Hematopoietic multipotent progenitor cell (in vitro differentiated cells): ENCODE results near the gene TARDBP. TPM values are rescaled to one million over a fixed set of nuclear protein-coding genes. Genes with fewer than 3 reads are reported as not detected.

Experiments
- total RNA-seq: library from RNA; depleted of rRNA; stranded (reverse); fragments of >200 nt; gene quantifications from one replicate; pipeline ENCODE4 v1.2.3, GENCODE V29; 2012

Gene TARDBP
- total RNA-seq, 1 donor, result 60.9 TPM

Other genes starting within 250 kb of the TARDBP start
- gene CASZ1, start 216.0 kb upstream of the TARDBP start, total RNA-seq, result 6.2 TPM
- under 0.01 TPM for gene MASP2, start 34.6 kb downstream of the TARDBP start, total RNA-seq
- gene SRM, start 47.4 kb downstream of the TARDBP start, total RNA-seq, result 39.6 TPM
- gene EXOSC10, start 87.2 kb downstream of the TARDBP start, total RNA-seq, result 50.1 TPM
- gene ANGPTL7, start 176.7 kb downstream of the TARDBP start, total RNA-seq, result not detected
- 40.7 TPM for gene MTOR, start 249.9 kb downstream of the TARDBP start, total RNA-seq